Right lung (tissue), 5 donors: ENCODE data around the gene CNDP2. TPM values are rescaled to one million over a fixed set of nuclear protein-coding genes. Genes with fewer than 3 reads are reported as not detected.
"Not testable (repeated sequence)": the region's sequence is repeated elsewhere in the genome, so short reads cannot be mapped to it uniquely, and the experiment has no call there.

Experiments used
- DNase-seq, 2 donors: peaks; one replicate each; pipeline ENCODE4 v3.0.0-alpha.2; 2013
- polyA plus RNA-seq, 5 donors: library from polyadenylated mRNA; unstranded; fragments of 120-200 nt; gene quantifications; one replicate each; pipeline versions ENCODE4 v1.2.1 to v1.2.3, GENCODE V29; 2013; ENCODE audit warnings: inconsistent platforms in 1 of 5, low replicate concordance in 1 of 5; ENCODE audit not compliant: insufficient read length in 5 of 5, insufficient read depth in 1 of 5

CNDP2 gene
- polyA plus RNA-seq, 5 donors = 99.8 to 121 (median 107) TPM

DNA sequence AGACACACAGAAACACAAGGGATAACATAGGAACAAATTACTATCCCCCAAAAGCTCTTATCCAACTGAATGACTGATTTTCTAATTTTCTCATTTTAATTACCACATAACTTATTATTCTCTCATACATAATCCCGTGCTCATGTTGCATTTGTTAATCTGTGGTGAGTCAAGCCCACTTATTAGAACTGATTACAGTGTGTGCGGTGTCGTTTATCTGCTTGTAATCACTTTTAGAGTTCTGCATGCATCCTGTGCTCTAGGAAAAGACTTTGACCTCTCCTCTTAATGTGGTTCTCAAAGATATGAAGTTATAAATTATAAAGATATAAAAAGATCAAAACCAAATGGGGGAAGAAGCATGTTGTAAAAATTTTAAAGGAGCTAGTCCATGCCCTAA, 67.8 kb downstream of the CNDP2 start:
- DNase-seq = no peak

DNA sequence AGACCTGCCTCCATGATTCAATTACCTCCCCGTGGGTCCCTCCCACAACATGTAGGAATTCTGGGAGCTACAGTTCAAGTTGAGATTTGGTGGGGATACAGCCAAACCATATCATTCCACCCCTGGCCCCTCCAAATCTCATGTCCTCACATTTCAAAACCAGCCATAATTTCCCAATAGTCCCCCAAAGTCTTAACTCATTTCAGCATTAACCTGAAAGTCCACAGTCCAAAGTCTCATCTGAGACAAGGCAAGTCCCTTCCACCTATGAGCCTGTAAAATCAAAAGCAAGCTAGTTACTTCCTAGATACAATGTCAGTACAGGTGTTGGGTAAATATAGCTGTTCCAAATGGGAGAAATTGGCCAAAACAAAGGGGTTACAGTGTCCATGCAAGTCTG, 69.0 kb downstream of the CNDP2 start:
- DNase-seq = not testable (repeated sequence)

DNA sequence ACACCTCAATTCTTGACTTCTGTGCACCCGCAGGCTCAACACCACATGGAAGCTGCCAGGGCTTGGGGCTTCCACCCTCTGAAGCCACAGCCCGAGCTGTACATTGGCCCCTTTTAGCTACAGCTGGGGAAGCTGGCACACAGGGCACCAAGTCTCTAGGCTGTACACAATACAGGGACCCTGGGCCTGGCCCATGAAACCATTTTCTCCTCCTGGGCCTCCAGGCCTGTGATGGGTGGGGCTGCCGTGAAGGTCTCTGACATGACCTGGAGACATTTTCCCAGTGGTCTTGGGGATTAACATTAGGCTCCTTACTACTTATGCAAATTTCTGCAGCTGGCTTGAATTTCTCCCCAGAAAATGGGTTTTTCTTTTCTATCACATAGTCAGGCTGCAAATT, 69.8 kb downstream of the CNDP2 start:
- DNase-seq = not testable (repeated sequence)

DNA sequence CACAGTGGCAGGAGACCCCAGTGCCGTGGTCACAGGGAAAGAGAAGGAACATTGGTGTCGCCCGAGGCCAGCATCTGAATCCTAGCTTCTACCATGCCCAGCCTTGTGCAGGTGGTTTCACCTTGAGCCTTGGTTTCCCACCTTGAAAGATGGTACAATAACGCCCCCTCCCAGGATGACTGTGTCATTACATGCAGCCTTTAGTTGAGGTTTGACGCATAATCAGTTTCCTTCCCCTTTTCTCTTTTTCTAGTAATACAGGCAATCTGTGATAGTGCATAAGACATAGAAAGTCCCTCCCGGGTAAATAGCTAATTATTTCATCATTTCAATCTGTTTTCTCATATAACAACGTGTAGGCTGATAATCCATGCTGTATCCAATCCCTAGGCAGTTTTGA, 71.7 kb downstream of the CNDP2 start:
- no peak for DNase-seq

DNA sequence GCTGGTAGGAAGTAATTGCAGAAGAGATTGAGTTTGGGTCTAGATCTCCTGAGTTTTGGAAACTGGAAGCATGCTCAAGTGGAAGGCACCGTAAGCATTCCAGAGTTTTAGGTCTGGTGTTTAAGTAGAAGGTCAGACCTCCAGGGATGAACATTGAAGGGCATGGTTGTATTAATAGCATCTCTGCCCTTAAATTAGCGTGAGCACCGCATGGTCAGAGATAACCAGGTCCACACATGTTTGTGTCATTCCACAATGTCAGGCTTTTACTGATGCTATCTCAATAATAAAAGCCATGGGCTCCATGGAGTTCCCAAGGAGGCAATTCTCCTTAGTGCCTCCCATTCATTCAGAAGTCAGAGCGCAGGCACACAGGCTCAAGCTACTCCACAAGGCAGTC, 73.2 kb downstream of the CNDP2 start:
- no peak for DNase-seq

DNA sequence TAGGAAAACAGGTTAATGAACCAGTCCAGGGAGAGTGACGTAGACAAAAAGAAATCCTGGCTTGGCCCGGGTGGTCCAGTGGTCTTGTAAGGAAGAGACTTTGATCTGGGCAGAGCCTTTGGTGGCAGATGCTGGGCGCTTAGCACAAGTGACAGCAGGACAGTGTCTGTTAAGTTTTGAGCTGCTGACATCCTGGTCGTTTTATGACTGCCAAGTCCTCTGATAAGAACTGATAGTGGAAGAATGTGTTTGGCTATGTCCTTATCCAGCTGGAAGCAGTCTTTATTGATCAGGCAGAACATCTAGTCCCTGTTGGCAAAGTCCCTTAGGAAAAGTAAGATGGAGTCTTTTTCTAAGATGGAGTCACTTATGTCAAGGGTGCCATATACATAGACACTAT, 74.1 kb downstream of the CNDP2 start:
- no peak for DNase-seq

DNA sequence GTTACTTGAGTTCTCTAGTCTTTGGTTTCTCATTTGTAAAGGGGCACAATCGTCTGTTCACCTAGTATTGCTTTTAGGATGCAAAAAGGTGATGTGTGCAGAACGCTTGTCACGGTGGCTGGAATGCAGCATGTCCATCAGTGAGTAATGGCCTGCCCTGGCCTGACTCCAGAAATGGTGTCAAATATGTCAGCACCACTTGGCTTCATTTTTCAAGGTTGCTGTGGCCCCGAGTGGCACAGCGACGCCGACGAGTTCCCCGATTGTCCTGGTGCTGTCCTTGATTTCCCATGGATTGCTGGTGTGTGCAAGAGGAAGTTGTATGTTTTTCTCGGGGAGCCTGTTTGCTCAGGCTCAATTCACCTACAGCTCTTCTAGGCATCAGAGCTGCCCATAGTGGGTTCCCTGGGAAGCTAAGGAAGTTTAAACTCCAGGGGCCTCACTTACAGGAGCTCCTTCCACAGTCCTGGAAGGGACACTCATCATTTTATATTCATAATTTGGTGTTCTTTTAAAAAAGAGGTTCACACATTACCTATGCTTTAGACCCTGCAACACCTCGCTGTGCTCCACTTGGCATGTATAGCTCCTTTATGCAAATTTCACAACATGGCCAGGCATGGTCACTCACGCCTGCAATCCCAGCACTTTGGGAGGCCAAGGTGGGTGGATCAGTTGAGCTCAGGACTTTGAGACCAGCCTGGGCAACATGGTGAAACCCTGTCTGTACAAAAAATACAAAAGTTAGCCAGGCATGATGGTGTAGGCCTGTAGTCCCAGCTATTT, 75.9 kb downstream of the CNDP2 start:
- DNase-seq = no peak

DNA sequence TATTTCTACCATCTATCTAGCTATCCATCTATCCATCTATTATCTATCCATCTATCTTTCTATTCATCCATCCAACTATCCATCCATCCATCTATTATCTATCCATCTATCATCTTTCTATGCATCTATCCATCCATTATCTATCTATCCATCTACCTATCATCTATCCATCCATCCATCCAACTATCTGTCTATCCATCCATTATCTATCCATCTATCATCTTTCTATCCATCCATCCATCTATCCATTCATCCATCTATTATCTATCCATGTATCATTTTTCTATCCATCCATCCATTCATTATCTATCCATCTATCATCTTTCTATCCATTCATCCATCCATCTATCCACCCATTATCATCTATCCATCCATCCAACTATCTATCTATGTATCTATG, 76.9 kb downstream of the CNDP2 start:
- DNase-seq = no peak

Other genes with a start within 250 kb of the CNDP2 start
- gene CYB5A, start 204.4 kb upstream of the CNDP2 start, polyA plus RNA-seq = 100 to 1,000 TPM; 253 to 285 (median 268) TPM
- gene C18orf63, start 180.5 kb upstream of the CNDP2 start, polyA plus RNA-seq = under 1 TPM in 1 of 5 donors, not detected in 4; 0.04 TPM
- gene DIPK1C, start 39.1 kb upstream of the CNDP2 start, polyA plus RNA-seq = under 1 TPM; 0.05 to 0.85 (median 0.36) TPM
- gene CNDP1, start 38.1 kb downstream of the CNDP2 start, polyA plus RNA-seq = under 1 TPM; 0.28 to 0.69 (median 0.47) TPM
- 10 to 100 TPM in 3 of 5 donors, 1 to 10 TPM in 2; 9.0 to 11.3 (median 10.2) TPM for gene ZNF407, start 101.5 kb downstream of the CNDP2 start, polyA plus RNA-seq